Myocyte (in vitro differentiated cells): ENCODE measurements around the gene SMIM28. TPM values are rescaled to one million over a fixed set of nuclear protein-coding genes. Genes with fewer than 3 reads are reported as not detected.
A peak's percentile ranks its signal among the peaks of the same experiment; 100 is the strongest.

Experiments
- DNase-seq: peaks from one replicate; pipeline ENCODE4 v3.0.0-alpha.2; 2012; ENCODE audit warnings: low read depth
- total RNA-seq: library from RNA; depleted of rRNA; stranded (reverse); fragments of >200 nt; gene quantifications from 2 replicates; pipeline ENCODE4 v1.2.3, GENCODE V29; 2014

The SMIM28 gene
- total RNA-seq, 1 donor from 2014 or later, result not detected

GRCh38 chr6:138427701-138428100, 50.0 kb downstream of the SMIM28 start:
- DNase-seq, result no peak

DNA sequence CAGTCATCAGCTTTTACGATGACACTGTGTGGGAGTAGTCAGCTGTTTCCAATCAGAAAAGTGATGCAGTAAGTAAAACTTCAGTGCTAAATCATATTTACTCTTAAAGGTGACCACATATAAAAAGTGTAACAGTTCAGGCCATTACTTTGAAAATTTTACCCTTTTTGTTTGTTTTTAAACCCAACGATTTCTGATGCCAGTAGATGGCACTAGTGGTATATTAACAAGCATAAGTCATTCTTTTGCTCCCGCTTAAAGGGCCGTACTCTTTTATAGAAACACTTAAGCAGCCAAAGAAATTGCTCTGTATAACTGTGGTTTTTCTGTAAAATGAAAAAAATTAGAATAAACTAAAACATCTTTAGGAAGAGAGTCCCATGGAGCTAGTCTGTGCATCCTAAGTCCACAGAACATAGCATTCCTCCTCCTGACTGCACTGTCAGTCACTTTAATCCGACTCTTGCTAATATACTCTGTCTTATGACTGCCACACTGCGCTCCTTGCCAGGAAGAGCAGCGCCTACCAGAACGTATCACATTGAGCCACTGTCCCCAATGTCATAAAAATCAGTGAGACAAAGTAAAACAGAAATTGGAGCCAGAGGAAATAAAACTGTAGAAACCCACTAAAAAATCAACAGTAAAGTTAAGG, 51.4 kb downstream of the SMIM28 start:
- peak; percentile 63 for DNase-seq

DNA sequence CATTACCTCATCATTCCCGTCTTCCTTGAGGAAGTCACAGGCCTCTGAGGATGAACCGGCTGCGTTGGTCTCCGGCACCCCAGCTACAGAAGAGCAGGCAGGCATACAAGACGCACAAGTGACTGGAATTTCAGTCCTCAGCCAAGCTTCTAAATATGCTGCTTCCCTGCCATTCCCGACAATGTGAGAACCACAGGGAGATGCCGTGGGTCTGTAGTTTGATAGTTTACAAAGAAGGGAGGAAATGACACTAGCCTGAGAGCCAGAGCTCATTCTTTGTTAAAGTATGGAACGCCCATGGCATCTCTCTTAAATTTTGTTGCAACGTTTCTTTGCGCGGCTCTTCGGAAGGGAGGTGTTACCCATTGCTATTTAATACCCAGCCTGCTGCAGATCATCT, 52.1 kb downstream of the SMIM28 start:
- DNase-seq, result no peak

GRCh38 chr6:138430361-138431145, 52.8 kb downstream of the SMIM28 start:
- peak; percentile 50 for DNase-seq

DNA sequence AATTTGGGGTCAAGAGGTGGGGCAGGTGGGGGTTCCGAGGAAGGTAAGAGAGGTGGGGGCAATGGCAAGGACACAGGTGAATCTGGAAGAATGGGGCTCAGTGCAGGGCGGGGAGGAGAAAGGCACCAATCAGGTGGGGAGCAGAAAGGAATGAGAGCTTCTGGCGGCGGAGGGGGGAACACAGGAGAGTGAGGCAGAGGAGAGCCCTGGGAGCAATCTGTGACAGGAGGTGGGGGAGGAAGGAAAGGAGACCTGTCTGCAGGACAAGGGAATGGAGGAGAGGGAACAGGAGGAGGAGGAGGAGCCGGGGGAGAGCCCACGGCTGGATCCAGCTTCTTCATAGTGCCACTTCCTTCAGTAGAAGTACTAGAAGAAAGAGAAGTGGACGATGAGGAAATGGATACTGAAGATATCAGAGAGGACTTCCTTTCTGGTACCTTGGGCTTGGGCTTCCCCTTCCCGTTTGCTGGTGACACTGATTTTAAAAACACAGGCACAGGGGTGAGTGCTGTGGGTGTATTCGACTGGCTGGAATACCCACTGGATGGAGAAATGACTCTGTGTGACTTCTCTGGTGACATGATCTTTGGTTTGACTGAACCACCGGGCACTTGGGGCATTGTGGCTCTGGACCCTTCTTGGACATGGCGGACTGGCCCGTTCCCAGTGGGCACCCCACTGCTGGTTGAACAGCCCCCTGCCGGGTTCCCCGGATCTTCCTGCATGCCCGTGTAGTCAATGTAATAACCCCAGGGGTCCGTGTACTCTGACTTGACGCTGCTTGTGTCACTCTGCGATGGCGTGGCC, 53.8 kb downstream of the SMIM28 start:
- DNase-seq, result no peak

- no peak for DNase-seq
Measured at GRCh38 chr6:138432063-138432356, 54.3 kb downstream of the SMIM28 start.

Other genes with a start within 250 kb of the SMIM28 start
- gene ARFGEF3, start 216.0 kb upstream of the SMIM28 start, total RNA-seq, result 0.03 and 0.05 TPM in 2 replicates
- not detected in 2 replicates for gene PBOV1, start 159.4 kb upstream of the SMIM28 start, total RNA-seq
- 32.8 and 38.7 TPM in 2 replicates for gene HEBP2, start 26.3 kb downstream of the SMIM28 start, total RNA-seq
- 9.3 and 12.0 TPM in 2 replicates for gene NHSL1, start 121.6 kb downstream of the SMIM28 start, total RNA-seq